WERI-Rb-1 (cell line): ENCODE results near the gene ENTREP3.

Experiments
- DNase-seq: peaks from one replicate; pipeline ENCODE4 v3.0.0-alpha.2; 2020
- H3K27ac ChIP-seq: fragments of 250-450 bp; sonication (Bioruptor Pico); 2 replicates; pipeline ENCODE4 v1.5.1; 2020; ENCODE audit warnings: mild to moderate bottlenecking, moderate library complexity
- H3K27me3 ChIP-seq: fragments of 250-450 bp; sonication (Bioruptor Pico); 2 replicates; pipeline ENCODE4 v1.5.1; 2021; ENCODE audit warnings: mild to moderate bottlenecking, low read depth, moderate library complexity; ENCODE audit not compliant: insufficient read depth, severe bottlenecking
- H3K36me3 ChIP-seq: fragments of 250-450 bp; sonication (Bioruptor Pico); 2 replicates; pipeline ENCODE4 v1.5.1; 2020; ENCODE audit warnings: mild to moderate bottlenecking, moderate library complexity
- H3K4me3 ChIP-seq: 2 replicates; pipeline ENCODE4 v1.5.1; 2011; ENCODE audit warnings: low read depth, mild to moderate bottlenecking, control low read depth, low read length
- H3K9me3 ChIP-seq: fragments of 250-450 bp; sonication (Bioruptor Pico); 2 replicates; pipeline ENCODE4 v1.5.1; 2021; ENCODE audit warnings: mild to moderate bottlenecking, moderate library complexity; ENCODE audit not compliant: severe bottlenecking
- CTCF ChIP-seq: IDR thresholded peaks from 2 replicates; pipeline ENCODE4 v1.5.1; 2011; ENCODE audit warnings: low read depth, mild to moderate bottlenecking, control low read depth, inconsistent platforms, low read length

ENTREP3 gene

GRCh38 chr1:155255243-155256007, at the start of gene ENTREP3:
TSS of gene ENTREP3 (minus strand) at chr1:155255483. CDS start at chr1:155254877, 606 bp downstream.
- Histone ChIP-seq H3K9me3 (no peaks in the 10 kb centered on the region), H3K36me3 (peaks cover 58% of the 10 kb centered on the region), H3K27ac (peak within 1 kb of the TSS; percentile 92), H3K4me3 (peak within 1 kb of the TSS; percentile 75), H3K27me3 (no peaks in the 10 kb centered on the region)
- TF ChIP-seq CTCF: no peak
- DNase-seq: peak; percentile 100

GRCh38 chr1:155304558-155305063, 49.3 kb upstream of the ENTREP3 start:
- no peak overlapping the region for H3K27ac ChIP-seq
- no peaks in the 10 kb centered on the region for H3K9me3 ChIP-seq
- peaks cover 4% of the 10 kb centered on the region for H3K36me3 ChIP-seq
- H3K27me3 ChIP-seq: no peaks in the 10 kb centered on the region
- DNase-seq: no peak
- TF ChIP-seq CTCF: no peak
- no peak overlapping the region for H3K4me3 ChIP-seq

GRCh38 chr1:155301342-155301841, 46.1 kb upstream of the ENTREP3 start, which contains the start of gene PKLR:
TSS of gene PKLR (minus strand) at chr1:155301438. CDS start at chr1:155301395, 43 bp downstream.
- H3K36me3 ChIP-seq: no peaks in the 10 kb centered on the region
- no peaks in the 10 kb centered on the region for H3K27me3 ChIP-seq
- no peak for TF ChIP-seq CTCF
- no peak within 1 kb of the TSS for H3K27ac ChIP-seq
- H3K9me3 ChIP-seq: peaks cover 2% of the 10 kb centered on the region
- no peak within 1 kb of the TSS for H3K4me3 ChIP-seq
- no peak for DNase-seq

GRCh38 chr1:155300553-155301329, 45.5 kb upstream of the ENTREP3 start:
- H3K27me3 ChIP-seq: no peaks in the 10 kb centered on the region
- H3K9me3 ChIP-seq: peaks cover 2% of the 10 kb centered on the region
- H3K27ac ChIP-seq: no peak overlapping the region
- no peak for TF ChIP-seq CTCF
- H3K36me3 ChIP-seq: no peaks in the 10 kb centered on the region
- H3K4me3 ChIP-seq: no peak overlapping the region
- no peak for DNase-seq

GRCh38 chr1:155300024-155300423, 44.7 kb upstream of the ENTREP3 start:
- Histone ChIP-seq H3K36me3 (no peaks in the 10 kb centered on the region), H3K27me3 (no peaks in the 10 kb centered on the region)
- TF ChIP-seq CTCF: no peak

More at GRCh38 chr1:155300024-155300423, 44.7 kb upstream of the ENTREP3 start:
- Histone ChIP-seq H3K4me3 (no peak overlapping the region), H3K27ac (no peak overlapping the region), H3K9me3 (peaks cover 2% of the 10 kb centered on the region)
- DNase-seq: no peak
